ENCODE data around the gene PSME4.

The PSME4 gene

GRCh38 chr2:53970724-53971602 lies at the start of gene PSME4:
PSME4 (minus strand) TSS chr2:53970993; CDS start chr2:53970784, 209 bp downstream.
- H3K4me1 ChIP-seq (ENCODE audit: control insufficient read depth, low read depth, low read length), result no peaks in the 10 kb centered on the region
- H3K27ac ChIP-seq (ENCODE audit: low read length), result peak within 1 kb of the TSS; percentile 80
- peak within 1 kb of the TSS; percentile 94 for H3K4me3 ChIP-seq (ENCODE audit: low read length)

GRCh38 chr2:54015798-54016699 lies 45.3 kb upstream of the PSME4 start:
- Histone ChIP-seq H3K9ac (ENCODE audit: low read length) (no peak overlapping the region), H3K27me3 (ENCODE audit: control insufficient read depth, insufficient read depth, low read length) (no peaks in the 10 kb centered on the region), H3K9me3 (ENCODE audit: control insufficient read depth, low read depth, low read length) (peaks cover 3% of the 10 kb centered on the region), H3K4me1 (ENCODE audit: control insufficient read depth, low read depth, low read length) (no peaks in the 10 kb centered on the region), H3K36me3 (ENCODE audit: control insufficient read depth, low read depth, low read length) (no peaks in the 10 kb centered on the region), H3K4me3 (ENCODE audit: low read length) (no peak overlapping the region), H3K27ac (ENCODE audit: low read length) (no peak overlapping the region)

More at GRCh38 chr2:53970724-53971602, at the start of gene PSME4:
- H3K9ac ChIP-seq (ENCODE audit: low read length), result peak within 1 kb of the TSS; percentile 92
- no peaks in the 10 kb centered on the region for H3K36me3 ChIP-seq (ENCODE audit: control insufficient read depth, low read depth, low read length)
- no peaks in the 10 kb centered on the region for H3K27me3 ChIP-seq (ENCODE audit: control insufficient read depth, insufficient read depth, low read length)
- no peaks in the 10 kb centered on the region for H3K9me3 ChIP-seq (ENCODE audit: control insufficient read depth, low read depth, low read length)

GRCh38 chr2:54013996-54014395 lies 43.2 kb upstream of the PSME4 start:
- no peak overlapping the region for H3K27ac ChIP-seq (ENCODE audit: low read length)
- no peak overlapping the region for H3K4me3 ChIP-seq (ENCODE audit: low read length)
- no peaks in the 10 kb centered on the region for H3K9me3 ChIP-seq (ENCODE audit: control insufficient read depth, low read depth, low read length)
- H3K36me3 ChIP-seq (ENCODE audit: control insufficient read depth, low read depth, low read length), result no peaks in the 10 kb centered on the region
- no peak overlapping the region for H3K9ac ChIP-seq (ENCODE audit: low read length)
- H3K4me1 ChIP-seq (ENCODE audit: control insufficient read depth, low read depth, low read length), result no peaks in the 10 kb centered on the region
- H3K27me3 ChIP-seq (ENCODE audit: control insufficient read depth, insufficient read depth, low read length), result no peaks in the 10 kb centered on the region

- H3K36me3 ChIP-seq (ENCODE audit: control insufficient read depth, low read depth, low read length), result no peaks in the 10 kb centered on the region
These were observed 41.8 kb upstream of the PSME4 start for GRCh38 chr2:54012538-54013141.

GRCh38 chr2:54009549-54009948 lies 38.8 kb upstream of the PSME4 start:
- H3K27ac ChIP-seq (ENCODE audit: low read length), result no peak overlapping the region
- H3K9me3 ChIP-seq (ENCODE audit: control insufficient read depth, low read depth, low read length), result no peaks in the 10 kb centered on the region
- H3K27me3 ChIP-seq (ENCODE audit: control insufficient read depth, insufficient read depth, low read length), result no peaks in the 10 kb centered on the region
- H3K4me3 ChIP-seq (ENCODE audit: low read length), result no peak overlapping the region
- H3K36me3 ChIP-seq (ENCODE audit: control insufficient read depth, low read depth, low read length), result no peaks in the 10 kb centered on the region
- H3K4me1 ChIP-seq (ENCODE audit: control insufficient read depth, low read depth, low read length), result no peaks in the 10 kb centered on the region
- no peak overlapping the region for H3K9ac ChIP-seq (ENCODE audit: low read length)

More at GRCh38 chr2:54012538-54013141, 41.8 kb upstream of the PSME4 start:
- Histone ChIP-seq H3K9me3 (ENCODE audit: control insufficient read depth, low read depth, low read length) (no peaks in the 10 kb centered on the region), H3K4me3 (ENCODE audit: low read length) (no peak overlapping the region), H3K27ac (ENCODE audit: low read length) (no peak overlapping the region), H3K4me1 (ENCODE audit: control insufficient read depth, low read depth, low read length) (no peaks in the 10 kb centered on the region), H3K9ac (ENCODE audit: low read length) (no peak overlapping the region), H3K27me3 (ENCODE audit: control insufficient read depth, insufficient read depth, low read length) (no peaks in the 10 kb centered on the region)

- Histone ChIP-seq H3K4me1 (ENCODE audit: control insufficient read depth, low read depth, low read length) (no peaks in the 10 kb centered on the region), H3K9me3 (ENCODE audit: control insufficient read depth, low read depth, low read length) (no peaks in the 10 kb centered on the region), H3K9ac (ENCODE audit: low read length) (no peak overlapping the region), H3K27me3 (ENCODE audit: control insufficient read depth, insufficient read depth, low read length) (no peaks in the 10 kb centered on the region), H3K4me3 (ENCODE audit: low read length) (no peak overlapping the region), H3K27ac (ENCODE audit: low read length) (no peak overlapping the region), H3K36me3 (ENCODE audit: control insufficient read depth, low read depth, low read length) (no peaks in the 10 kb centered on the region)
These were observed 37.6 kb upstream of the PSME4 start for GRCh38 chr2:54008439-54008838.

GRCh38 chr2:54000524-54000923 lies 29.7 kb upstream of the PSME4 start:
- Histone ChIP-seq H3K4me1 (ENCODE audit: control insufficient read depth, low read depth, low read length) (no peaks in the 10 kb centered on the region), H3K27ac (ENCODE audit: low read length) (no peak overlapping the region), H3K27me3 (ENCODE audit: control insufficient read depth, insufficient read depth, low read length) (no peaks in the 10 kb centered on the region), H3K9me3 (ENCODE audit: control insufficient read depth, low read depth, low read length) (no peaks in the 10 kb centered on the region), H3K4me3 (ENCODE audit: low read length) (no peak overlapping the region), H3K9ac (ENCODE audit: low read length) (no peak overlapping the region), H3K36me3 (ENCODE audit: control insufficient read depth, low read depth, low read length) (no peaks in the 10 kb centered on the region)

- H3K36me3 ChIP-seq (ENCODE audit: control insufficient read depth, low read depth, low read length), result no peaks in the 10 kb centered on the region
- no peak overlapping the region for H3K4me3 ChIP-seq (ENCODE audit: low read length)
- H3K27me3 ChIP-seq (ENCODE audit: control insufficient read depth, insufficient read depth, low read length), result no peaks in the 10 kb centered on the region
- no peak overlapping the region for H3K27ac ChIP-seq (ENCODE audit: low read length)
- H3K9ac ChIP-seq (ENCODE audit: low read length), result no peak overlapping the region
- no peaks in the 10 kb centered on the region for H3K4me1 ChIP-seq (ENCODE audit: control insufficient read depth, low read depth, low read length)
- no peaks in the 10 kb centered on the region for H3K9me3 ChIP-seq (ENCODE audit: control insufficient read depth, low read depth, low read length)
These were observed 29.3 kb upstream of the PSME4 start for GRCh38 chr2:54000122-54000521.

- no peak overlapping the region for H3K4me3 ChIP-seq (ENCODE audit: low read length)
- H3K27ac ChIP-seq (ENCODE audit: low read length), result no peak overlapping the region
- H3K9ac ChIP-seq (ENCODE audit: low read length), result no peak overlapping the region
- H3K36me3 ChIP-seq (ENCODE audit: control insufficient read depth, low read depth, low read length), result no peaks in the 10 kb centered on the region
- no peaks in the 10 kb centered on the region for H3K9me3 ChIP-seq (ENCODE audit: control insufficient read depth, low read depth, low read length)
- H3K4me1 ChIP-seq (ENCODE audit: control insufficient read depth, low read depth, low read length), result no peaks in the 10 kb centered on the region
- no peaks in the 10 kb centered on the region for H3K27me3 ChIP-seq (ENCODE audit: control insufficient read depth, insufficient read depth, low read length)
These were observed 28.0 kb upstream of the PSME4 start for GRCh38 chr2:53998834-53999233.

- Histone ChIP-seq H3K27ac (ENCODE audit: low read length) (no peak overlapping the region), H3K4me3 (ENCODE audit: low read length) (no peak overlapping the region), H3K27me3 (ENCODE audit: control insufficient read depth, insufficient read depth, low read length) (no peaks in the 10 kb centered on the region)
These were observed 24.3 kb upstream of the PSME4 start for GRCh38 chr2:53994818-53995808.

More at GRCh38 chr2:53994818-53995808, 24.3 kb upstream of the PSME4 start:
- Histone ChIP-seq H3K36me3 (ENCODE audit: control insufficient read depth, low read depth, low read length) (no peaks in the 10 kb centered on the region), H3K9ac (ENCODE audit: low read length) (no peak overlapping the region), H3K4me1 (ENCODE audit: control insufficient read depth, low read depth, low read length) (no peaks in the 10 kb centered on the region), H3K9me3 (ENCODE audit: control insufficient read depth, low read depth, low read length) (no peaks in the 10 kb centered on the region)

Data from iPS-18a (cell line).